ENCODE measurements around the gene TAC1. TPM values are rescaled to one million over a fixed set of nuclear protein-coding genes. Genes with fewer than 3 reads are reported as not detected.
"Not testable (repeated sequence)": the region's sequence is repeated elsewhere in the genome, so short reads cannot be mapped to it uniquely, and the experiment has no call there.

TAC1 gene
- total RNA-seq, 1 experiment from 2014 or later, result 0.80 TPM

- BruUV-seq (replicated peaks), result no TSS peak
- H3K27ac Mint-ChIP-seq (ENCODE audit: unreplicated experiment), result peak overlapping the region; percentile 86
These were observed 40.4 kb downstream of the TAC1 start for GRCh38 chr7:97772045-97772901.

GRCh38 chr7:97786398-97786797 lies 54.5 kb downstream of the TAC1 start:
- H3K4me3 Mint-ChIP-seq (ENCODE audit: low read depth, unreplicated experiment); H3K27ac Mint-ChIP-seq (ENCODE audit: unreplicated experiment); H3K9me3 Mint-ChIP-seq (ENCODE audit: low read depth, unreplicated experiment); H3K36me3 Mint-ChIP-seq (ENCODE audit: insufficient read depth, unreplicated experiment); BruUV-seq (replicated peaks); DNase-seq; intact Hi-C loops (cut with micrococcal nuclease; ENCODE audit: unreplicated experiment); H3K27me3 Mint-ChIP-seq (ENCODE audit: unreplicated experiment); CTCF ChIA-PET; H3K4me1 Mint-ChIP-seq (ENCODE audit: low read depth, unreplicated experiment): not testable (repeated sequence)

More at GRCh38 chr7:97772045-97772901, 40.4 kb downstream of the TAC1 start:
- Mint-ChIP-seq H3K27me3 (ENCODE audit: unreplicated experiment) (peaks cover 12% of the 10 kb centered on the region), H3K4me3 (ENCODE audit: low read depth, unreplicated experiment) (no peak overlapping the region), H3K4me1 (ENCODE audit: low read depth, unreplicated experiment) (peaks cover 8% of the 10 kb centered on the region), H3K9me3 (ENCODE audit: low read depth, unreplicated experiment) (no peaks in the 10 kb centered on the region), H3K36me3 (ENCODE audit: insufficient read depth, unreplicated experiment) (peaks cover 12% of the 10 kb centered on the region)
- intact Hi-C loops (cut with micrococcal nuclease; ENCODE audit: unreplicated experiment), result no loop called here
- DNase-seq, result peak; percentile 3
- CTCF ChIA-PET, result no interaction called here
- no peak for TF ChIP-seq CTCF (IDR thresholded peaks at IDR 0.05; ENCODE audit: unreplicated experiment)

Other genes starting within 250 kb of the TAC1 start
- gene ASNS, start 140.3 kb downstream of the TAC1 start, total RNA-seq (2022), result 52.9 and 64.0 TPM in 2 replicates